H1 (cell line): ENCODE results near the gene WDFY4. TPM values are rescaled to one million over a fixed set of nuclear protein-coding genes. Genes with fewer than 3 reads are reported as not detected.

ENCODE experiments used
- CTCF ChIA-PET: fragments of 300-600 bp; sonication (Branson Sonifier 250); formaldehyde crosslinking; loops from one replicate; lab custom pipeline; 2021; ENCODE audit not compliant: partially characterized antibody; lab: Charles Lee
- POLR2A ChIA-PET: fragments of 300-600 bp; sonication (Branson Sonifier 250); formaldehyde crosslinking; loops from one replicate; lab custom pipeline; 2021; ENCODE audit warnings: inconsistent platforms; ENCODE audit not compliant: partially characterized antibody; lab: Charles Lee
- DNase-seq, 2 experiments: peaks; one replicate each; pipeline versions ENCODE4 v3.0.0 to v3.0.0-alpha.2; 2010 to 2022; ENCODE audit warnings: low spot score in 2 of 2, low read depth in 1 of 2, mixed read lengths in 1 of 2
- FAIRE-seq: peaks from 2 replicates; lab custom pipeline; 2011; peaks lifted over from hg19 to GRCh38; lab: Jason Lieb, UNC
- H2AFZ ChIP-seq: 2 replicates; pipeline ENCODE4 v1.8.1; 2012; ENCODE audit warnings: low read length, inconsistent platforms
- H2AK5ac ChIP-seq: 2 replicates; pipeline ENCODE4 v1.6.1; 2013; ENCODE audit warnings: low read depth, low read length
- H2BK120ac ChIP-seq: replicated peaks from 2 replicates; pipeline ENCODE3; 2013; ENCODE audit warnings: low read depth, low read length, inconsistent platforms
- H2BK12ac ChIP-seq: 2 replicates; pipeline ENCODE4 v1.6.1; 2013; ENCODE audit warnings: low read depth, low read length
- H2BK15ac ChIP-seq: 2 replicates; pipeline ENCODE4 v1.6.1; 2013; ENCODE audit warnings: low read length
- H2BK20ac ChIP-seq: 2 replicates; pipeline ENCODE4 v1.6.1; 2013; ENCODE audit warnings: low read length
- H2BK5ac ChIP-seq: 2 replicates; pipeline ENCODE4 v1.6.1; 2013; ENCODE audit warnings: low read depth, low read length
- H3K14ac ChIP-seq: 2 replicates; pipeline ENCODE4 v1.6.1; 2013; ENCODE audit warnings: inconsistent platforms; ENCODE audit not compliant: insufficient read length
- H3K18ac ChIP-seq: 2 replicates; pipeline ENCODE4 v1.6.1; 2013; ENCODE audit warnings: low read length; ENCODE audit errors: extremely low read depth
- H3K23ac ChIP-seq: 2 replicates; pipeline ENCODE4 v1.6.1; 2013; ENCODE audit warnings: inconsistent platforms; ENCODE audit not compliant: insufficient read length
- H3K23me2 ChIP-seq: 2 replicates; pipeline ENCODE4 v1.6.1; 2013; ENCODE audit warnings: low read depth, low read length
- H3K27ac ChIP-seq: 2 replicates; pipeline ENCODE4 v1.6.1; 2011; ENCODE audit warnings: low read depth, low read length, inconsistent platforms
- H3K27me3 ChIP-seq, 4 experiments: replicated peaks in 1 of 4; 1 replicate in 1 of 4; 2 replicates in 3 of 4; pipeline versions ENCODE4 v1.6.1 to v1.8.1; 2011 to 2013; ENCODE audit warnings: low read length in 3 of 4, mild to moderate bottlenecking in 3 of 4, inconsistent platforms in 2 of 4, mixed read lengths in 2 of 4, moderate library complexity in 1 of 4; ENCODE audit not compliant: control insufficient read depth in 3 of 4, insufficient read depth in 3 of 4; ENCODE audit errors: extremely low read depth in 1 of 4
- H3K36me3 ChIP-seq, 4 experiments: 2 replicates each; pipeline versions ENCODE4 v1.6.1 to v1.8.1; 2011 to 2013; ENCODE audit warnings: mild to moderate bottlenecking in 4 of 4, low read length in 3 of 4, moderate library complexity in 2 of 4, control low read depth in 1 of 4, inconsistent platforms in 1 of 4; ENCODE audit not compliant: insufficient read depth in 4 of 4, control insufficient read depth in 2 of 4
- H3K4ac ChIP-seq: replicated peaks from 2 replicates; pipeline ENCODE3; 2013; ENCODE audit warnings: low read length, low read depth, mixed read lengths, inconsistent platforms; ENCODE audit not compliant: insufficient read length
- H3K4me1 ChIP-seq, 4 experiments: replicated peaks in 1 of 4; 1 replicate in 1 of 4; 2 replicates in 3 of 4; pipeline versions ENCODE4 v1.6.1 to v1.8.1; 2011 to 2013; ENCODE audit warnings: low read length in 3 of 4, inconsistent platforms in 2 of 4, mixed read lengths in 1 of 4; ENCODE audit not compliant: insufficient read depth in 4 of 4, control insufficient read depth in 3 of 4
- H3K4me2 ChIP-seq, 2 experiments: 2 replicates each; pipeline versions ENCODE4 v1.6.1 to v1.8.1; 2011 to 2013; ENCODE audit warnings: low read depth in 2 of 2, low read length in 2 of 2, control low read depth in 1 of 2, inconsistent platforms in 1 of 2, mild to moderate bottlenecking in 1 of 2; ENCODE audit not compliant: insufficient read depth in 1 of 2
- H3K4me3 ChIP-seq, 4 experiments: fragments of 200-600, 300-600 bp in 1 of 4; sonication (generic), shearing (Covaris generic), sonication (Bioruptor Twin) in 1 of 4; 2 replicates each; pipeline versions ENCODE4 v1.5.1 to v1.8.1; 2011 to 2016; ENCODE audit warnings: low read length in 4 of 4, low read depth in 3 of 4, control low read depth in 2 of 4, inconsistent platforms in 2 of 4, mild to moderate bottlenecking in 2 of 4, mixed read lengths in 1 of 4, moderate library complexity in 1 of 4; ENCODE audit not compliant: insufficient read depth in 2 of 4; ENCODE audit errors: extremely low read depth in 1 of 4
- H3K56ac ChIP-seq: replicated peaks from 2 replicates; pipeline ENCODE3; 2013; ENCODE audit warnings: low read depth, mild to moderate bottlenecking, mixed read lengths, low read length, inconsistent platforms; ENCODE audit not compliant: insufficient read length
- H3K79me1 ChIP-seq: 2 replicates; pipeline ENCODE4 v1.6.1; 2013; ENCODE audit warnings: low read depth, low read length, control low read depth
- H3K79me2 ChIP-seq, 2 experiments: 2 replicates each; pipeline versions ENCODE4 v1.6.1 to v1.8.1; 2012 to 2013; ENCODE audit warnings: low read length in 2 of 2, mild to moderate bottlenecking in 2 of 2, inconsistent platforms in 1 of 2; ENCODE audit not compliant: insufficient read depth in 2 of 2, control insufficient read depth in 1 of 2
- H3K9ac ChIP-seq, 4 experiments: replicated peaks in 1 of 4; 1 replicate in 1 of 4; 2 replicates in 3 of 4; pipeline versions ENCODE4 v1.6.1 to v1.8.1; 2011 to 2013; ENCODE audit warnings: low read depth in 3 of 4, low read length in 3 of 4, control low read depth in 2 of 4, mild to moderate bottlenecking in 2 of 4, moderate library complexity in 2 of 4, inconsistent platforms in 1 of 4; ENCODE audit errors: extremely low read depth in 1 of 4
- H3K9me3 ChIP-seq, 2 experiments: 2 replicates each; pipeline versions ENCODE4 v1.6.1 to v1.8.1; 2012 to 2013; ENCODE audit warnings: mild to moderate bottlenecking in 2 of 2, moderate library complexity in 2 of 2, control low read depth in 1 of 2, inconsistent platforms in 1 of 2, low read depth in 1 of 2, low read length in 1 of 2, mixed read lengths in 1 of 2; ENCODE audit not compliant: insufficient read depth in 2 of 2
- H4K20me1 ChIP-seq, 2 experiments: replicated peaks in 1 of 2; 2 replicates each; pipeline versions ENCODE3 to v1.8.1; 2011 to 2013; ENCODE audit warnings: inconsistent platforms in 2 of 2, low read length in 2 of 2, mild to moderate bottlenecking in 1 of 2; ENCODE audit not compliant: insufficient read depth in 2 of 2, control insufficient read depth in 1 of 2
- H4K5ac ChIP-seq: 2 replicates; pipeline ENCODE4 v1.6.1; 2013; ENCODE audit warnings: low read length, low read depth, mixed read lengths, inconsistent platforms; ENCODE audit not compliant: insufficient read length
- H4K8ac ChIP-seq: 2 replicates; pipeline ENCODE4 v1.8.0; 2013; ENCODE audit warnings: mild to moderate bottlenecking, moderate library complexity, low read length, inconsistent platforms; ENCODE audit not compliant: insufficient read depth; ENCODE audit errors: extremely low read depth
- H4K91ac ChIP-seq: replicated peaks from 2 replicates; pipeline ENCODE3; 2013; ENCODE audit warnings: low read length, mixed read lengths, inconsistent platforms; ENCODE audit not compliant: insufficient read length
- ASH2L ChIP-seq: fragments of 200-600, 300-600 bp; sonication (generic); IDR thresholded peaks from one replicate; pipeline ENCODE4 v1.7.1; 2017; ENCODE audit warnings: low read length
- CBX5 ChIP-seq: fragments of 300-800, 300-1000 bp; sonication (generic); IDR thresholded peaks from 2 replicates; pipeline ENCODE4 v1.7.1; 2016; ENCODE audit warnings: antibody characterized with exemption, low read length, low read depth
- CEBPB ChIP-seq: IDR thresholded peaks from 2 replicates; pipeline ENCODE4 v1.6.1; 2012; ENCODE audit warnings: low read depth, low read length
- CHD2 ChIP-seq: IDR thresholded peaks from 2 replicates; pipeline ENCODE4 v1.6.1; 2012; ENCODE audit warnings: low read length, improper control_type of control experiment
- EP300 ChIP-seq, 2 experiments: IDR thresholded peaks; 1 replicate in 1 of 2; 2 replicates in 1 of 2; pipeline ENCODE4 v1.6.1; 2011 to 2012; ENCODE audit warnings: low read depth in 2 of 2, low read length in 2 of 2, mild to moderate bottlenecking in 2 of 2, borderline replicate concordance in 1 of 2, inconsistent platforms in 1 of 2, moderate library complexity in 1 of 2
- JUND ChIP-seq: IDR thresholded peaks from 2 replicates; pipeline ENCODE4 v1.6.1; 2011; ENCODE audit warnings: mild to moderate bottlenecking, improper control_type of control experiment, low read length
- SIN3A ChIP-seq, 2 experiments: IDR thresholded peaks in 1 of 2; conservative IDR thresholded peaks in 1 of 2; 2 replicates each; pipeline ENCODE4 v1.6.1; 2011 to 2012; ENCODE audit warnings: low read length in 2 of 2, improper control_type of control experiment in 1 of 2, low read depth in 1 of 2, mild to moderate bottlenecking in 1 of 2
- SUZ12 ChIP-seq: fragments of 200-600 bp; sonication (generic); IDR thresholded peaks from 2 replicates; pipeline ENCODE4 v1.6.1; 2012; ENCODE audit warnings: mild to moderate bottlenecking, inconsistent platforms, low read length, moderate library complexity, mixed read lengths
- WGBS, 2 experiments: shearing (Covaris generic) in 1 of 2; methylation state at CpG; one replicate each; pipeline versions ENCODE4 v1.1.6 to v1.1.7; 2013 to 2015; ENCODE audit warnings: low lambda C conversion rate in 2 of 2, mixed read lengths in 2 of 2, inconsistent platforms in 1 of 2, low coverage in 1 of 2, missing lambda C conversion rate in 1 of 2; ENCODE audit not compliant: insufficient replicate concordance in 2 of 2, insufficient coverage in 1 of 2, insufficient read length in 1 of 2; ENCODE audit errors: extremely low coverage in 1 of 2, missing lambda C conversion rate in 1 of 2; 5-methylcytosine and 5-hydroxymethylcytosine counted together
- polyA plus RNA-seq, 7 experiments: library from polyadenylated mRNA; depleted of rRNA in 3 of 7; stranded (reverse) in 5 of 7; unstranded in 2 of 7; fragments of >200 nt in 5 of 7; fragments of 200-250 nt in 2 of 7; gene quantifications; 1 replicate in 5 of 7; 2 replicates in 1 of 7; 4 replicates in 1 of 7; pipeline versions ENCODE4 v1.2.1 to v1.2.3, GENCODE V29; 2011 to 2013; ENCODE audit warnings: missing spikeins in 2 of 7, mixed read lengths in 2 of 7
- total RNA-seq: library from RNA; stranded (reverse); fragmentation: NEBNext Ultra II Directional; extraction: Animal tissue kit (Norgen Biotek cat#: 25700); gene quantifications from 2 replicates; pipeline ENCODE4 v1.2.1, GENCODE V29; 2021

Gene WDFY4
- total and polyA plus RNA-seq, 2 of the 8 experiments (the other 6 are each of a cell fraction or from before 2014, with no cell fraction given): not detected

GRCh38 chr10:48690791-48691660 is 6.4 kb downstream of the WDFY4 start:
- 88% methylated on average over 10 of the region's 12 CpGs; no CpG with 5 or more reads in 1 of the 2 experiments for WGBS, 2 experiments
- Histone ChIP-seq H3K56ac (no peak overlapping the region), H3K23me2 (no peaks in the 10 kb centered on the region), H4K20me1 (no peaks in the 10 kb centered on the region), H2BK5ac (no peak overlapping the region), H2AK5ac (no peak overlapping the region), H4K8ac (no peak overlapping the region; the same call in 1 of the 2 replicates), H3K4ac (no peak overlapping the region), H2BK20ac (no peak overlapping the region), H3K4me1 (peaks cover 0 to 5% (median 0%) of the 10 kb centered on the region in 4 experiments; a peak in 2 of 7 replicates), H4K5ac (no peak overlapping the region), H2BK120ac (no peak overlapping the region), H2BK12ac (no peak overlapping the region)
- POLR2A ChIA-PET: no interaction called here
- CTCF ChIA-PET: interaction anchor here (1.2 to 1.9 kb wide), 4 partner anchors 9 to 35 kb away, joined by 4 to 5 read pairs (median 5); no protein-coding TSS in a partner anchor
- TF ChIP-seq SUZ12 (no peak), CHD2 (no peak), SIN3A (conservative IDR thresholded peaks at IDR 0.05 in 1 of 2, IDR thresholded peaks at IDR 0.05 in 1 of 2; ENCODE audit: low read depth in 1 of 2, low read length in 2 of 2) (no peak), CBX5 (no peak), JUND (no peak), ASH2L (no peak), CEBPB (no peak), EP300 (IDR thresholded peaks at IDR 0.05; ENCODE audit: borderline replicate concordance in 1 of 2, low read depth in 2 of 2, low read length in 2 of 2) (no peak)
- TF ChIP-seq, all 59 proteins: peak for 0
- no peak overlapping the region for H2BK15ac ChIP-seq
- FAIRE-seq: no peak
- no peak overlapping the region for H2AFZ ChIP-seq
- no peak overlapping the region for H3K4me3 ChIP-seq
- no peaks in the 10 kb centered on the region for H3K79me2 ChIP-seq
- peak in 1 of 2 experiments; percentile 33 for DNase-seq
- no peaks in the 10 kb centered on the region; a peak in 1 of 7 replicates for H3K27me3 ChIP-seq
- no peak overlapping the region for H4K91ac ChIP-seq
- no peak overlapping the region for H3K4me2 ChIP-seq
- H3K9ac ChIP-seq: no peak overlapping the region
- H3K9me3 ChIP-seq: no peaks in the 10 kb centered on the region
- H3K14ac ChIP-seq: no peak overlapping the region
- no peak overlapping the region for H3K27ac ChIP-seq
- H3K79me1 ChIP-seq: no peaks in the 10 kb centered on the region
- no peaks in the 10 kb centered on the region for H3K36me3 ChIP-seq
- H3K18ac ChIP-seq: no peak overlapping the region
- H3K23ac ChIP-seq: no peak overlapping the region
